PC-3 (cell line): ENCODE results near the gene APBB2.

Source experiments
- CTCF ChIP-seq: fragments of 300-600 bp; sonication (generic); conservative IDR thresholded peaks from 2 replicates; pipeline ENCODE4 v1.5.1; 2017; ENCODE audit warnings: antibody characterized with exemption, low read depth, mild to moderate bottlenecking, low read length
- EZH2phosphoT487 ChIP-seq: fragments of 300-600 bp; sonication (generic); IDR thresholded peaks from 2 replicates; pipeline ENCODE4 v1.6.1; 2018; ENCODE audit warnings: mild to moderate bottlenecking, antibody characterized with exemption, low read length, borderline replicate concordance

- no peak for TF ChIP-seq CTCF
- TF ChIP-seq EZH2phosphoT487, result no peak
These were observed 24.7 kb downstream of the APBB2 start for GRCh38 chr4:41189666-41190065.
